ENCODE data around the gene XPR1. TPM values are rescaled to one million over a fixed set of nuclear protein-coding genes. Genes with fewer than 3 reads are reported as not detected.
"Not testable (repeated sequence)": the region's sequence is repeated elsewhere in the genome, so short reads cannot be mapped to it uniquely, and the experiment has no call there.

Gene XPR1
- total RNA-seq, 1 donor from 2014 or later = 18.6 TPM

DNA sequence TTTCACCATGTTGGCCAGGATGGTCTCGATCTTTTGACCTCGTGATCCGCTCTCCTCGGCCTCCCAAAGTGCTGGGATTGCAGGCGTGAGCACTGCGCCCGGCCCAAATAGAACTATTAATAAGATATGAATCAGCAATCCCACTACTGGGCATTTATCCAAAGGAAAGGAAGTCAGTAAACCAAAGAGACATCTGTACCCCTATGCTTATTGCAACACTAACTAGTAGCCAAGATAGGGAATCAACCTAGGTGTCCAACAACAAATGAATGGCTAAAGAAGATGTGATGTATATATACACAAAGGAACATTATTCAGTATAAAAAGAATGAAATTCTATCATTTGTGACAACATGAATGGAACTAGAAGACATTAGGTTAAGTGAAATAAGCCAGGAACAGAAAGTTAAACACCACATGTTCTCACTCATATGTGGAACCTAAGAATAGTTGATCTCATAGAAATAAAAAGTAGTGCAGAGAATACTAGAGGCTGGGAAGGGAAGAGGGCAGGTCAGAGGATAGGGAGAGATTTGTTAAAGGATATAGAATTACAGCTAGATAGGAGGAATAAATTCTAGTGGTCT lies 48.8 kb downstream of the XPR1 start:
- DNase-seq (ENCODE audit: low read depth) = no peak
- no peak for TF ChIP-seq CTCF (conservative IDR thresholded peaks at IDR 0.05; ENCODE audit: low read depth, low read length)
- no peak overlapping the region for H3K4me3 ChIP-seq (ENCODE audit: low read depth, low read length)

DNA sequence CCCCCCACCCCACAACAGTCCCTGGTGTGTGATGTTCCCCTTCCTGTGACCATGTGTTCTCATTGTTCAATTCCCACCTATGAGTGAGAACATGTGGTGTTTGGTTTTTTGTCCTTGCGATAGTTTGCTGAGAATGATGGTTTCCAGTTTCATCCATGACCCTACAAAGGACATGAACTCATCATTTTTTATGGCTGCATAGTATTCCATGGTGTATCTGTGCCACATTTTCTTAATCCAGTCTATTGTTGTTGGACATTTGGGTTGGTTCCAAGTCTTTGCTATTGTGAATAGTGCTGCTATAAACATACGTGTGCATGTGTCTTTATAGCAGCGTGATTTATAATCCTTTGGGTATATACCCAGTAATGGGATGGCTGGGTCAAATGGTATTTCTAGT lies 51.3 kb downstream of the XPR1 start:
- not testable (repeated sequence) for H3K4me3 ChIP-seq (ENCODE audit: low read depth, low read length)

GRCh38 chr1:180691322-180691913 lies 59.6 kb downstream of the XPR1 start:
- no peak overlapping the region for H3K4me3 ChIP-seq (ENCODE audit: low read depth, low read length)
- no peak for DNase-seq (ENCODE audit: low read depth)
- no peak for TF ChIP-seq CTCF (conservative IDR thresholded peaks at IDR 0.05; ENCODE audit: low read depth, low read length)

More for the DNA sequence above, 51.3 kb downstream of the XPR1 start:
- not testable (repeated sequence) for DNase-seq (ENCODE audit: low read depth)

GRCh38 chr1:180693564-180694244 lies 61.9 kb downstream of the XPR1 start:
- TF ChIP-seq CTCF (conservative IDR thresholded peaks at IDR 0.05; ENCODE audit: low read depth, low read length) = no peak
- DNase-seq (ENCODE audit: low read depth) = no peak
- H3K4me3 ChIP-seq (ENCODE audit: low read depth, low read length) = no peak overlapping the region

GRCh38 chr1:180695282-180695681 lies 63.5 kb downstream of the XPR1 start:
- no peak for TF ChIP-seq CTCF (conservative IDR thresholded peaks at IDR 0.05; ENCODE audit: low read depth, low read length)
- no peak for DNase-seq (ENCODE audit: low read depth)
- no peak overlapping the region for H3K4me3 ChIP-seq (ENCODE audit: low read depth, low read length)

DNA sequence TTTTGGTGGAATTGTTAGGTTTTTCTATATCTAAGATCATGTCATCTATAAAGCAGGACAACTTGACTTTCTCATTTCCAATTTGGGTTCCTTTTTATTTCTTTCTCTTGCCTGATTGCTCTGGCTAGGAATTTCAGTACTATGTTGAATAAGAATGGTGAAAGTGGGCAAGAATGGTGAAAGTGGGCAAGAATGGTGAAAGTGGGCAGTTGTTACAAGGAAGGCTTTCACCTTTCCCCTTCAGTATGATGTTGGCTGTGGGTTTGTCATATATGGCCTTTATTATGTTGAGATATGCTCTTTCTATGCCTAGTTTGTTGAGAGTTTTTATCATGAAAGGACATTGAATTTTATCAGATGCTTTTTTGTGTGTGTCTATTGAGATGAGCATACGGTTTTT lies 64.5 kb downstream of the XPR1 start:
- H3K4me3 ChIP-seq (ENCODE audit: low read depth, low read length) = no peak overlapping the region
- TF ChIP-seq CTCF (conservative IDR thresholded peaks at IDR 0.05; ENCODE audit: low read depth, low read length) = no peak
- no peak for DNase-seq (ENCODE audit: low read depth)

DNA sequence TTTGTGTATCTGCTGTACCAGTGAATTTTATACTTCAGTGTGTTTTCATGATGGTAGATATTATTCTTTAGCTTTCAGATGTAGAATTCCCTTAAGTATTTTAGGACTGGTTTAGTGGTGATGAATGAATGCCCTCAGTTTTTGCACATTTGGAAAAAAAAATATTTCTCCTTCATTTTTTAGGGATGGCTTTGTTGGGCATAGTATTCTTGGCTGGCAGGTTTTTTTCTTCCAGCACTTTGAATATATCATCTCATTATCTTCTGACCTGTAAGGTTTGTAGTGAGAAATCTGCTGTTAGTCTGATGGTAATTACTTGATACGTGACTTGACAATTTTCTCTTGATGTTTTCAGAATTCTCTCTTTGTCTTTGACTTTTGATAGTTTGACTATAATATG lies 66.8 kb downstream of the XPR1 start:
- no peak overlapping the region for H3K4me3 ChIP-seq (ENCODE audit: low read depth, low read length)
- no peak for TF ChIP-seq CTCF (conservative IDR thresholded peaks at IDR 0.05; ENCODE audit: low read depth, low read length)
- no peak for DNase-seq (ENCODE audit: low read depth)

- not testable (repeated sequence) for DNase-seq (ENCODE audit: low read depth); H3K4me3 ChIP-seq (ENCODE audit: low read depth, low read length)
Measured at GRCh38 chr1:180702376-180702775, 70.6 kb downstream of the XPR1 start.

- not testable (repeated sequence) for DNase-seq (ENCODE audit: low read depth); H3K4me3 ChIP-seq (ENCODE audit: low read depth, low read length)
Measured at GRCh38 chr1:180710746-180711145, 78.9 kb downstream of the XPR1 start.

GRCh38 chr1:180711260-180711659 lies 79.4 kb downstream of the XPR1 start:
- not testable (repeated sequence) for DNase-seq (ENCODE audit: low read depth); H3K4me3 ChIP-seq (ENCODE audit: low read depth, low read length)
